MM.1S (cell line): ENCODE data around the gene JADE2.
A peak's percentile ranks its signal among the peaks of the same experiment; 100 is the strongest.

Source experiments
- DNase-seq: peaks from one replicate; pipeline ENCODE4 v3.0.0-alpha.2; 2015
- H2AFZ ChIP-seq: fragments of 300-600 bp; sonication (generic); 2 replicates; pipeline ENCODE4 v1.6.0; 2016; ENCODE audit warnings: antibody characterized with exemption, low read length
- H3F3A ChIP-seq: fragments of 300-600 bp; sonication (generic); 2 replicates; pipeline ENCODE4 v1.6.1; 2016; ENCODE audit warnings: mild to moderate bottlenecking, antibody characterized with exemption, low read length, moderate library complexity, mixed read lengths; ENCODE audit not compliant: insufficient read depth
- H3K27ac ChIP-seq: fragments of 300-600 bp; sonication (generic); 2 replicates; pipeline ENCODE4 v1.5.1; 2016; ENCODE audit warnings: mild to moderate bottlenecking, low read length
- H3K27me3 ChIP-seq: fragments of 300-600 bp; sonication (generic); replicated peaks from 2 replicates; pipeline ENCODE4 v1.6.0; 2016; ENCODE audit warnings: low read length; ENCODE audit not compliant: insufficient read depth
- H3K36me3 ChIP-seq: fragments of 300-600 bp; sonication (generic); replicated peaks from 2 replicates; pipeline ENCODE4 v1.6.1; 2016; ENCODE audit warnings: mild to moderate bottlenecking, low read length, mixed read lengths; ENCODE audit not compliant: insufficient read depth
- H3K4me1 ChIP-seq: fragments of 300-600 bp; sonication (generic); 2 replicates; pipeline ENCODE4 v1.6.1; 2016; ENCODE audit warnings: low read length, mixed read lengths
- H3K4me2 ChIP-seq: fragments of 300-600 bp; sonication (generic); 2 replicates; pipeline ENCODE4 v1.6.0; 2016; ENCODE audit warnings: low read depth, low read length
- H3K4me3 ChIP-seq: fragments of 300-600 bp; sonication (generic); 2 replicates; pipeline ENCODE4 v1.5.1; 2016; ENCODE audit warnings: low read length, mixed read lengths
- H3K79me2 ChIP-seq: fragments of 300-600 bp; sonication (generic); 2 replicates; pipeline ENCODE4 v1.6.1; 2016; ENCODE audit warnings: mixed run types, low read length, mixed read lengths
- H3K9ac ChIP-seq: fragments of 300-600 bp; sonication (generic); 2 replicates; pipeline ENCODE4 v1.6.1; 2016; ENCODE audit warnings: low read length, mixed read lengths
- H3K9me2 ChIP-seq: fragments of 300-600 bp; sonication (generic); replicated peaks from 2 replicates; pipeline ENCODE4 v1.6.1; 2016; ENCODE audit warnings: mild to moderate bottlenecking, low read length, mixed read lengths; ENCODE audit not compliant: insufficient read depth
- H3K9me3 ChIP-seq: fragments of 300-600 bp; sonication (generic); replicated peaks from 2 replicates; pipeline ENCODE4 v1.6.1; 2016; ENCODE audit warnings: mild to moderate bottlenecking, low read length, mixed read lengths; ENCODE audit not compliant: insufficient read depth
- H4K20me1 ChIP-seq: fragments of 300-600 bp; sonication (generic); 2 replicates; pipeline ENCODE4 v1.6.1; 2016; ENCODE audit warnings: mild to moderate bottlenecking, low read length, moderate library complexity, mixed read lengths; ENCODE audit not compliant: insufficient read depth
- EZH2 ChIP-seq: fragments of 300-600 bp; sonication (generic); optimal IDR thresholded peaks from 2 replicates; pipeline ENCODE3; 2017; ENCODE audit warnings: low read depth, mild to moderate bottlenecking, antibody characterized with exemption, low read length, mixed read lengths
- EZH2phosphoT487 ChIP-seq: fragments of 300-600 bp; sonication (generic); IDR thresholded peaks from 2 replicates; pipeline ENCODE4 v1.6.1; 2018; ENCODE audit warnings: antibody characterized with exemption, low read length
- TF ChIP-seq, protein P1 (sequence below): fragments of 300-600 bp; sonication (generic); IDR thresholded peaks from 2 replicates; pipeline ENCODE4 v1.5.1; 2016; ENCODE audit warnings: antibody characterized with exemption, low read length, mixed read lengths

Gene JADE2

GRCh38 chr5:134590992-134591659 lies 65.7 kb downstream of the JADE2 start:
- Histone ChIP-seq H3K9me2 (no peaks in the 10 kb centered on the region), H3K4me2 (no peak overlapping the region), H3K9me3 (no peaks in the 10 kb centered on the region), H3K27me3 (no peaks in the 10 kb centered on the region), H3K79me2 (no peaks in the 10 kb centered on the region), H3K9ac (no peak overlapping the region), H3F3A (peaks cover 38% of the 10 kb centered on the region), H3K36me3 (no peaks in the 10 kb centered on the region), H3K4me1 (peaks cover 43% of the 10 kb centered on the region), H3K27ac (no peak overlapping the region), H4K20me1 (no peaks in the 10 kb centered on the region), H3K4me3 (no peak overlapping the region), H2AFZ (no peak overlapping the region)
- TF ChIP-seq EZH2 (no peak), EZH2phosphoT487 (no peak)
- TF ChIP-seq, protein P1, sequence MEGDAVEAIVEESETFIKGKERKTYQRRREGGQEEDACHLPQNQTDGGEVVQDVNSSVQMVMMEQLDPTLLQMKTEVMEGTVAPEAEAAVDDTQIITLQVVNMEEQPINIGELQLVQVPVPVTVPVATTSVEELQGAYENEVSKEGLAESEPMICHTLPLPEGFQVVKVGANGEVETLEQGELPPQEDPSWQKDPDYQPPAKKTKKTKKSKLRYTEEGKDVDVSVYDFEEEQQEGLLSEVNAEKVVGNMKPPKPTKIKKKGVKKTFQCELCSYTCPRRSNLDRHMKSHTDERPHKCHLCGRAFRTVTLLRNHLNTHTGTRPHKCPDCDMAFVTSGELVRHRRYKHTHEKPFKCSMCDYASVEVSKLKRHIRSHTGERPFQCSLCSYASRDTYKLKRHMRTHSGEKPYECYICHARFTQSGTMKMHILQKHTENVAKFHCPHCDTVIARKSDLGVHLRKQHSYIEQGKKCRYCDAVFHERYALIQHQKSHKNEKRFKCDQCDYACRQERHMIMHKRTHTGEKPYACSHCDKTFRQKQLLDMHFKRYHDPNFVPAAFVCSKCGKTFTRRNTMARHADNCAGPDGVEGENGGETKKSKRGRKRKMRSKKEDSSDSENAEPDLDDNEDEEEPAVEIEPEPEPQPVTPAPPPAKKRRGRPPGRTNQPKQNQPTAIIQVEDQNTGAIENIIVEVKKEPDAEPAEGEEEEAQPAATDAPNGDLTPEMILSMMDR: no peak
- no peak for DNase-seq

DNA sequence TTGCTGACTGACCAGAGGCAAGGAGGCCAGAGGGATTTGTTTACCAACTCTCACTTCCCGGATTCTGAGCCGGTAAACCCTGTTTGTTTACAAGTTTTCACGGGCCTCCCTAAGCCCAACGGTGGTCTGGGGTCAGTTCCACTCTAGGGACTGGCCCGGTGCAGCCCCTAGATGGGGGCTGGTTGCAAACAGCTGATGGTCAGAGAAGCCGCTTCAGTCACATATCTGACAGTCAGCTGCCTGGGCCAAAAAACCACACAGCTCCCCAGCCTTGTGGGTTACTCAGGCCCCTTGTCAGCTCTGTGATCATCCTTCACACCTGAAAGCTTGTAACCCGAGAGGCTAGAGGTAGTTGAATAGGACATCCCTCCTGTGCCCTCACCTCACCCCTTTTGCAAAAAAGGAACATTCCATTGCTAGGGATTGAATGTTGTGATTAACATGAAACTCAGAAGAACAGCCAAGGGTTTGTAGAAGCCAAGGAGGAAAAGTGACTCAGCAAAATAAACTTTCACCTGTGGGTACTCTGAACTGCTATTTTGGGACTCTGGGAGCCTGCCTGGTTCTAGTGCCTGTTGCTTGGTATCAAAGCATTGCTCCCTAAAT lies 66.8 kb downstream of the JADE2 start:
- Histone ChIP-seq H3K79me2 (no peaks in the 10 kb centered on the region), H3K36me3 (no peaks in the 10 kb centered on the region), H3K9me3 (no peaks in the 10 kb centered on the region), H3K4me2 (peak overlapping the region; percentile 58), H3K9me2 (no peaks in the 10 kb centered on the region), H3K4me3 (peak overlapping the region; percentile 12; the same call in 1 of the 2 replicates), H3F3A (peaks cover 38% of the 10 kb centered on the region), H3K27me3 (no peaks in the 10 kb centered on the region), H3K27ac (peak overlapping the region; percentile 47; the same call in 1 of the 2 replicates), H3K4me1 (peaks cover 40% of the 10 kb centered on the region), H4K20me1 (no peaks in the 10 kb centered on the region), H2AFZ (peak overlapping the region; percentile 34), H3K9ac (no peak overlapping the region; the same call in 1 of the 2 replicates)
- DNase-seq: peak; percentile 87
- no peak for TF ChIP-seq EZH2
- no peak for TF ChIP-seq EZH2phosphoT487
- TF ChIP-seq, protein P1: no peak

- Histone ChIP-seq H3K4me3 (no peak overlapping the region), H3K36me3 (no peaks in the 10 kb centered on the region), H3K9ac (peak overlapping the region; percentile 26; the same call in 1 of the 2 replicates), H3K9me2 (no peaks in the 10 kb centered on the region), H3K79me2 (no peaks in the 10 kb centered on the region), H3K27ac (peak overlapping the region; percentile 89), H3K27me3 (no peaks in the 10 kb centered on the region), H2AFZ (peak overlapping the region; percentile 57), H4K20me1 (no peaks in the 10 kb centered on the region), H3K4me1 (peaks cover 40% of the 10 kb centered on the region), H3K4me2 (peak overlapping the region; percentile 80), H3F3A (peaks cover 38% of the 10 kb centered on the region), H3K9me3 (no peaks in the 10 kb centered on the region)
- TF ChIP-seq, protein P1: no peak
- no peak for DNase-seq
Observed at GRCh38 chr5:134594336-134594735, 68.9 kb downstream of the JADE2 start.
